Retina (tissue), 1 donor: ENCODE measurements around the gene PIP4K2A.
A peak's percentile ranks its signal among the peaks of the same experiment; 100 is the strongest.
"Not testable (repeated sequence)": the region's sequence is repeated elsewhere in the genome, so short reads cannot be mapped to it uniquely, and the experiment has no call there.

ENCODE experiments used
- DNase-seq: peaks from one replicate; pipeline ENCODE4 v3.0.0-alpha.2; 2016

PIP4K2A gene

GRCh38 chr10:22714479-22715289 lies at the start of gene PIP4K2A:
TSS of gene PIP4K2A (minus strand) at chr10:22714578. CDS start at chr10:22714326, 252 bp downstream.
- DNase-seq: peak; percentile 77

- DNase-seq: no peak
Observed at GRCh38 chr10:22761569-22762220, 47.3 kb upstream of the PIP4K2A start.

GRCh38 chr10:22760025-22760424 lies 45.6 kb upstream of the PIP4K2A start:
- DNase-seq: no peak

- DNase-seq: no peak
Observed at GRCh38 chr10:22758867-22759266, 44.5 kb upstream of the PIP4K2A start.

GRCh38 chr10:22754296-22754695 lies 39.9 kb upstream of the PIP4K2A start:
- DNase-seq: no peak

GRCh38 chr10:22753786-22754185 lies 39.4 kb upstream of the PIP4K2A start:
- DNase-seq: no peak

GRCh38 chr10:22752272-22752889 lies 38.0 kb upstream of the PIP4K2A start:
- DNase-seq: no peak

GRCh38 chr10:22750131-22750530 lies 35.8 kb upstream of the PIP4K2A start:
- DNase-seq: no peak

GRCh38 chr10:22744858-22745257 lies 30.5 kb upstream of the PIP4K2A start:
- not testable (repeated sequence) for DNase-seq

- DNase-seq: no peak
Observed at GRCh38 chr10:22742678-22743077, 28.3 kb upstream of the PIP4K2A start.

GRCh38 chr10:22741631-22742030 lies 27.3 kb upstream of the PIP4K2A start:
- not testable (repeated sequence) for DNase-seq

- DNase-seq: no peak
Observed at GRCh38 chr10:22740180-22740579, 25.8 kb upstream of the PIP4K2A start.

GRCh38 chr10:22737587-22737986 lies 23.2 kb upstream of the PIP4K2A start:
- DNase-seq: no peak

GRCh38 chr10:22736134-22736533 lies 21.8 kb upstream of the PIP4K2A start:
- DNase-seq: no peak

GRCh38 chr10:22733992-22734391 lies 19.6 kb upstream of the PIP4K2A start:
- DNase-seq: no peak

- DNase-seq: no peak
Observed at GRCh38 chr10:22727663-22728062, 13.3 kb upstream of the PIP4K2A start.

- DNase-seq: no peak
Observed at GRCh38 chr10:22727112-22727511, 12.7 kb upstream of the PIP4K2A start.

- DNase-seq: no peak
Observed at GRCh38 chr10:22724773-22725172, 10.4 kb upstream of the PIP4K2A start.

GRCh38 chr10:22723783-22724182 lies 9.4 kb upstream of the PIP4K2A start:
- DNase-seq: no peak

- no peak for DNase-seq
Observed at GRCh38 chr10:22723343-22723779, 9.0 kb upstream of the PIP4K2A start.

- DNase-seq: no peak
Observed at GRCh38 chr10:22722626-22723169, 8.3 kb upstream of the PIP4K2A start.

- DNase-seq: no peak
Observed at GRCh38 chr10:22720667-22721066, 6.3 kb upstream of the PIP4K2A start.

- DNase-seq: no peak
Observed at GRCh38 chr10:22719406-22720042, 5.1 kb upstream of the PIP4K2A start.
